ENCODE results near the gene SLC46A3.

GRCh38 chr13:28684257-28684656 is 34.5 kb downstream of the SLC46A3 start:
- TF ChIP-seq CTCF (IDR thresholded peaks at IDR 0.05; ENCODE audit: low read depth, low read length) (no peak), EZH2phosphoT487 (IDR thresholded peaks at IDR 0.05; ENCODE audit: low read depth) (no peak)
